B cell (primary cell): ENCODE data around the gene FEV. TPM values are rescaled to one million over a fixed set of nuclear protein-coding genes. Genes with fewer than 3 reads are reported as not detected.
A peak's percentile ranks its signal among the peaks of the same experiment; 100 is the strongest.

Experiments
- ATAC-seq: fragments of 200-7000 bp; cut with Tn5 transposase; one replicate; pipeline ENCODE4 v1.10.0; 2021; ENCODE audit warnings: low read depth, mild to moderate bottlenecking, moderate number of reproducible peaks, moderate library complexity
- CTCF ChIA-PET: fragments of 350-600 bp; sonication (Branson Sonifier 250); formaldehyde crosslinking; loops from one replicate; lab custom pipeline; 2021; ENCODE audit warnings: antibody characterized with exemption, inconsistent platforms; lab: Charles Lee
- POLR2A ChIA-PET: fragments of 350-600 bp; sonication (Branson Sonifier 250); formaldehyde crosslinking; loops from one replicate; lab custom pipeline; 2021; ENCODE audit warnings: antibody characterized with exemption; lab: Charles Lee
- DNase-seq: peaks from one replicate; pipeline ENCODE4 v3.0.0; 2013
- H2AFZ ChIP-seq: 2 replicates; pipeline ENCODE4 v1.6.1; 2012; ENCODE audit warnings: mild to moderate bottlenecking, low read depth, low read length; ENCODE audit not compliant: insufficient read depth, poor library complexity, severe bottlenecking
- H3K27ac ChIP-seq, 2 donors: 1 replicate in 1 of 2; 2 replicates in 1 of 2; pipeline ENCODE4 v1.5.1; 2012 to 2013; ENCODE audit warnings: low read length in 2 of 2, mild to moderate bottlenecking in 2 of 2, moderate library complexity in 1 of 2
- H3K27me3 ChIP-seq, 4 experiments: fragments of 200-600 bp in 1 of 4; sonication (generic) in 1 of 4; replicated peaks in 1 of 4; 1 replicate in 2 of 4; 2 replicates in 2 of 4; pipeline versions ENCODE4 v1.6.1 to v1.7.0; 2013 to 2016; ENCODE audit warnings: low read length in 3 of 4, mild to moderate bottlenecking in 2 of 4, mixed read lengths in 1 of 4, moderate library complexity in 1 of 4; ENCODE audit not compliant: insufficient read depth in 4 of 4, control insufficient read depth in 3 of 4; ENCODE audit errors: control extremely low read depth in 1 of 4
- H3K36me3 ChIP-seq, 2 experiments: replicated peaks in 1 of 2; 1 replicate in 1 of 2; 2 replicates in 1 of 2; pipeline versions ENCODE4 v1.6.1 to v1.7.1; 2013; ENCODE audit warnings: low read length in 1 of 2; ENCODE audit not compliant: insufficient read depth in 2 of 2, control insufficient read depth in 1 of 2; ENCODE audit errors: control extremely low read depth in 1 of 2, extremely low read depth in 1 of 2
- H3K4me1 ChIP-seq, 2 donors: fragments of 200-600 bp in 1 of 2; sonication (generic) in 1 of 2; 1 replicate in 1 of 2; 2 replicates in 1 of 2; pipeline versions ENCODE4 v1.5.1 to v1.6.1; 2013 to 2017; ENCODE audit warnings: low read length in 2 of 2; ENCODE audit not compliant: control insufficient read depth in 2 of 2, insufficient read depth in 2 of 2
- H3K4me2 ChIP-seq: replicated peaks from 2 replicates; pipeline ENCODE3; 2012; ENCODE audit warnings: mild to moderate bottlenecking, low read depth, low read length; ENCODE audit not compliant: poor library complexity, severe bottlenecking
- H3K4me3 ChIP-seq, 5 experiments: fragments of 200-600 bp in 1 of 5; sonication (generic) in 1 of 5; 1 replicate in 3 of 5; 2 replicates in 2 of 5; pipeline versions ENCODE4 v1.5.1 to v1.7.0; 2011 to 2016; ENCODE audit warnings: low read length in 4 of 5, mild to moderate bottlenecking in 4 of 5, low read depth in 2 of 5, control low read depth in 1 of 5, moderate library complexity in 1 of 5; ENCODE audit not compliant: insufficient read depth in 1 of 5; ENCODE audit errors: control extremely low read depth in 1 of 5, extremely low read depth in 1 of 5
- H3K79me2 ChIP-seq: fragments of 200-600 bp; sonication (generic); one replicate; pipeline ENCODE4 v1.6.0; 2016; ENCODE audit warnings: low read length; ENCODE audit not compliant: control insufficient read depth, insufficient read depth
- H3K9ac ChIP-seq: fragments of 200-600 bp; sonication (generic); 2 replicates; pipeline ENCODE4 v1.6.1; 2017; ENCODE audit warnings: mild to moderate bottlenecking, low read length, moderate library complexity
- H3K9me3 ChIP-seq, 3 donors: one replicate each; pipeline versions ENCODE4 v1.6.1 to v1.7.1; 2013; ENCODE audit warnings: low read length in 2 of 3; ENCODE audit not compliant: control insufficient read depth in 2 of 3, insufficient read depth in 1 of 3; ENCODE audit errors: control extremely low read depth in 1 of 3
- H4K20me1 ChIP-seq: 2 replicates; pipeline ENCODE4 v1.6.0; 2012; ENCODE audit warnings: mild to moderate bottlenecking, low read length; ENCODE audit not compliant: insufficient read depth, control insufficient read depth, poor library complexity, severe bottlenecking
- H3K27ac Mint-ChIP-seq: one replicate; pipeline ENCODE4 v1.8.0; 2021; ENCODE audit warnings: mixed read lengths
- H3K27me3 Mint-ChIP-seq: one replicate; pipeline ENCODE4 v1.8.0; 2021; ENCODE audit warnings: mixed read lengths
- H3K4me1 Mint-ChIP-seq: one replicate; pipeline ENCODE4 v1.8.0; 2021; ENCODE audit warnings: mixed read lengths
- H3K4me3 Mint-ChIP-seq: one replicate; pipeline ENCODE4 v1.8.0; 2021; ENCODE audit warnings: mixed read lengths
- H3K9me3 Mint-ChIP-seq: one replicate; pipeline ENCODE4 v1.8.0; 2022; ENCODE audit warnings: mixed read lengths; ENCODE audit not compliant: insufficient read depth
- CTCF ChIP-seq: fragments of 200-600 bp; IDR thresholded peaks from one replicate; pipeline ENCODE4 v1.8.0; 2022; ENCODE audit warnings: antibody characterized with exemption, mild to moderate bottlenecking
- EZH2 ChIP-seq: IDR thresholded peaks from 2 replicates; pipeline ENCODE4 v1.6.1; 2012; ENCODE audit warnings: borderline replicate concordance, low read depth, mild to moderate bottlenecking, moderate library complexity, low read length; ENCODE audit not compliant: insufficient read depth, poor library complexity, severe bottlenecking
- WGBS: methylation state at CpG from one replicate; pipeline ENCODE4 v1.1.5; 2013; ENCODE audit warnings: missing lambda C conversion rate; ENCODE audit not compliant: insufficient coverage; 5-methylcytosine and 5-hydroxymethylcytosine counted together
- intact Hi-C: fragments of 100-400 bp; cut with micrococcal nuclease; formaldehyde crosslinking; loops from one replicate; pipeline ENCODE4 v1.10.0; 2022
- polyA plus RNA-seq: library from polyadenylated mRNA; depleted of rRNA; stranded (reverse); fragments of >200 nt; gene quantifications from 2 replicates; pipeline ENCODE4 v1.2.3, GENCODE V29; 2012
- total RNA-seq, 2 donors: library from RNA; stranded (reverse); fragments of 120-200 nt in 1 of 2; gene quantifications; 1 replicate in 1 of 2; 2 replicates in 1 of 2; pipeline versions ENCODE4 v1.2.3 to v1.2.4, GENCODE V29; 2013 to 2022

The FEV gene
- total and polyA plus RNA-seq, 2 donors (not counting 1 experiment from before 2014, with no cell fraction given), result not detected

- Histone ChIP-seq H3K4me2 (peak overlapping the region; percentile 80), H3K27ac (no peak overlapping the region), H3K4me1 (peaks cover 37 to 51% of the 10 kb centered on the region in 2 donors), H2AFZ (peak overlapping the region; percentile 74), H3K9ac (peak overlapping the region; percentile 44), H3K79me2 (no peaks in the 10 kb centered on the region), H4K20me1 (no peaks in the 10 kb centered on the region), H3K27me3 (peaks cover 0 to 79% (median 55%) of the 10 kb centered on the region in 4 experiments), H3K36me3 (no peaks in the 10 kb centered on the region), H3K4me3 (peak overlapping the region in 4 of 5 experiments; percentile 3 to 45 (median 26)), H3K9me3 (peaks cover 0 to 36% (median 0%) of the 10 kb centered on the region in 3 donors)
- peak; percentile 85 for ATAC-seq
- ChIA-PET CTCF (interaction anchor here (0.7 to 3.3 kb wide), 33 partner anchors 10 to 408 kb away, joined by 3 to 55 read pairs (median 4); partner anchors contain the start of gene WNT10A), POLR2A (interaction anchor here (1.0 kb wide), 2 partner anchors 82 to 105 kb away, joined by 3 read pairs; no protein-coding TSS in a partner anchor)
- intact Hi-C loops, result loop anchor here (5.0 kb wide), 3 partner anchors 83 to 128 kb away; no protein-coding TSS in a partner anchor
- no peaks in the 10 kb centered on the region for H3K9me3 Mint-ChIP-seq
- DNase-seq, result peak; percentile 91
- TF ChIP-seq EZH2 (no peak), CTCF (peak; percentile 87)
- H3K27ac Mint-ChIP-seq, result peak overlapping the region; percentile 63
- H3K4me1 Mint-ChIP-seq, result peaks cover 28% of the 10 kb centered on the region
- peak overlapping the region; percentile 85 for H3K4me3 Mint-ChIP-seq
- WGBS, result 3% methylated on average over 32 of the region's 39 CpGs
- peaks cover 65% of the 10 kb centered on the region for H3K27me3 Mint-ChIP-seq
Measured at GRCh38 chr2:218979846-218980734, 4.9 kb downstream of the FEV start.
